ENCODE measurements around the gene MAGIX.

MAGIX gene

DNA sequence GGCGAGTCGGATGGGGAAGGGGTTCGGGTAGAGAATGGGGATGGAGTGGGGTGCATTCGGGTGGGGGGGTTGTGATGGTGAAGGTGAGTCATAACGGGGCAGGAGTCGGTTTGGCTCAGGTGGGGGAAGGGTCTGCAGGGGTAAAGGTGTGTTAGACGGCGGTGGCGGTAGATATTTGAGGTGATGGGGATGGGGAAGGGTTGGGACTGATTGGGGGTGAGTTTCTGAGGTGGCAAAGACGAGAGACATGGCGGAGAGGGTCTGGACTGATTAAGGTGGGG is 36.7 kb downstream of the MAGIX start:
- TF ChIP-seq, protein P1, sequence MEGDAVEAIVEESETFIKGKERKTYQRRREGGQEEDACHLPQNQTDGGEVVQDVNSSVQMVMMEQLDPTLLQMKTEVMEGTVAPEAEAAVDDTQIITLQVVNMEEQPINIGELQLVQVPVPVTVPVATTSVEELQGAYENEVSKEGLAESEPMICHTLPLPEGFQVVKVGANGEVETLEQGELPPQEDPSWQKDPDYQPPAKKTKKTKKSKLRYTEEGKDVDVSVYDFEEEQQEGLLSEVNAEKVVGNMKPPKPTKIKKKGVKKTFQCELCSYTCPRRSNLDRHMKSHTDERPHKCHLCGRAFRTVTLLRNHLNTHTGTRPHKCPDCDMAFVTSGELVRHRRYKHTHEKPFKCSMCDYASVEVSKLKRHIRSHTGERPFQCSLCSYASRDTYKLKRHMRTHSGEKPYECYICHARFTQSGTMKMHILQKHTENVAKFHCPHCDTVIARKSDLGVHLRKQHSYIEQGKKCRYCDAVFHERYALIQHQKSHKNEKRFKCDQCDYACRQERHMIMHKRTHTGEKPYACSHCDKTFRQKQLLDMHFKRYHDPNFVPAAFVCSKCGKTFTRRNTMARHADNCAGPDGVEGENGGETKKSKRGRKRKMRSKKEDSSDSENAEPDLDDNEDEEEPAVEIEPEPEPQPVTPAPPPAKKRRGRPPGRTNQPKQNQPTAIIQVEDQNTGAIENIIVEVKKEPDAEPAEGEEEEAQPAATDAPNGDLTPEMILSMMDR (IDR thresholded peaks at IDR 0.05; ENCODE audit: insufficient read depth, low read depth, low read length, missing control alignments), result no peak
- DNase-seq (ENCODE audit: low read depth), result no peak
- no peak overlapping the region for H3K4me3 ChIP-seq (ENCODE audit: low read depth, low read length)

DNA sequence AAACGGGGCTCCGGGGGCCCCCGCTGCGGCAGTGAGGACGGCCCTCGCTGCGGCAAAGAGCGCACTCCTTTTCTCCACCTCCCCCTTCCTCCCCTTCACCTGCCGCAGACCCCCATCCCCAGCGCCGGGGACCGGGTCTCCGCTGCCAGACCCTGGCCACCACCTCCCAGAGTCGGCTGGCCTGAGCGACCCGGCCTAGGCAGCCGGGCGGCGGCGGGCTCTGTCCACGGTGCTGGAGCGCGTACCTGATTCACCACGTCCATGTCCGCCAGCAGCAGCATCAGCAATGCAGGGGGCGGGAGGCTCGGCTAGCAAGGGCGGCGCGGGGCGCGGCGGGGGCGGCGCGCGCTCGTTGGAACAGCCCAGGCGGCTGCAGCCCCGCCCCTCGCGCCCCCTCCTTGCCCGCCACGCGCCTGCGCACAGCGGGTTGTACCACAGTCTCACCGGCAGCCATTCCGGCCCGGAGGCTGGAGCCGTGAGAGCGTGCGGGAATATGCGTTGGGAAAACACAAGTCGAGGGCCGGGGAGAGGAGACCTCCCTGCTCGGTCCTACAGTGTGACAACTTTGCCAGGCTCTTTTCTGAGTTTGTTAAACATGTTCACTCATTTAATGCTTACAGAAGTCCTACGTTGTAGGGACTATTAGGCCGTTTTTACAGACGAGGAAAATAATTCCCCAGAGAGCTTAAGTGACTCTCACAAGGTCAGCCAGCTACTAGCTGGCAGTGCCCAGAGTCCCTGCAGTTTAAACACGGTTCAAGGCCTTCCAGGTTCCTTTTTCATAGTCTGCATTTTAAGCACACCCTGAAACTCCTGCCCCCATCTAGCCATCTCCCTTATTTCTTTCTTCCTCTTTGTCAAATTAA is 37.6 kb downstream of the MAGIX start, which contains the start of gene SYP:
SYP (minus strand) TSS at position 288 of the 866 bp plus-strand sequence; CDS start at position 281, 7 bp downstream.
- peak; percentile 92 for DNase-seq (ENCODE audit: low read depth)
- H3K4me3 ChIP-seq (ENCODE audit: low read depth, low read length), result peak within 1 kb of the TSS; percentile 51
- TF ChIP-seq, protein P1 (IDR thresholded peaks at IDR 0.05; ENCODE audit: insufficient read depth, low read depth, low read length, missing control alignments), result no peak

- no peak for DNase-seq (ENCODE audit: low read depth)
- no peak overlapping the region for H3K4me3 ChIP-seq (ENCODE audit: low read depth, low read length)
- TF ChIP-seq, protein P1 (IDR thresholded peaks at IDR 0.05; ENCODE audit: insufficient read depth, low read depth, low read length, missing control alignments), result no peak
These were observed 39.5 kb downstream of the MAGIX start for GRCh38 chrX:49202022-49202421.

- no peak overlapping the region for H3K4me3 ChIP-seq (ENCODE audit: low read depth, low read length)
- DNase-seq (ENCODE audit: low read depth), result no peak
- TF ChIP-seq, protein P1 (IDR thresholded peaks at IDR 0.05; ENCODE audit: insufficient read depth, low read depth, low read length, missing control alignments), result no peak
These were observed 41.0 kb downstream of the MAGIX start for GRCh38 chrX:49203536-49203935.

DNA sequence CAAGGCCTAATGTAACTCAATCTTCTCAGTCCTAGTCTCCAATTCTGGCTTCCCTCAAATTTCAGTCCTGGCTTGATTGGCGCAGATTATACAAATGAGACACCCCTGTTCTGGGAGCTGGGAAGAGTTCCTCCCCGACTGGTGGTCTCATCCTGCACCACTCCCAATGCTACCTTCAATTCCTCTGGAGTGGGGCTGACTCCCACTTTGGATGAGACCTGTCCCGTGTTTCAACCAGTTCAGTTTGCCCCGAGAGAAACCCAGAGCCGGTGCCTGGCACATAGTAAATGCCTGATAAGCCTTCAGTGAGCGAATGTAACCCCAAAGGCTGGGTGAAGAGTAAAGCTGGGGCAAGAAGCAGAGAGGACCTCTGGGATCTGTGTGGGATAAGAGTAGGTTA is 41.5 kb downstream of the MAGIX start:
- DNase-seq (ENCODE audit: low read depth), result no peak
- no peak overlapping the region for H3K4me3 ChIP-seq (ENCODE audit: low read depth, low read length)
- TF ChIP-seq, protein P1 (IDR thresholded peaks at IDR 0.05; ENCODE audit: insufficient read depth, low read depth, low read length, missing control alignments), result no peak

DNA sequence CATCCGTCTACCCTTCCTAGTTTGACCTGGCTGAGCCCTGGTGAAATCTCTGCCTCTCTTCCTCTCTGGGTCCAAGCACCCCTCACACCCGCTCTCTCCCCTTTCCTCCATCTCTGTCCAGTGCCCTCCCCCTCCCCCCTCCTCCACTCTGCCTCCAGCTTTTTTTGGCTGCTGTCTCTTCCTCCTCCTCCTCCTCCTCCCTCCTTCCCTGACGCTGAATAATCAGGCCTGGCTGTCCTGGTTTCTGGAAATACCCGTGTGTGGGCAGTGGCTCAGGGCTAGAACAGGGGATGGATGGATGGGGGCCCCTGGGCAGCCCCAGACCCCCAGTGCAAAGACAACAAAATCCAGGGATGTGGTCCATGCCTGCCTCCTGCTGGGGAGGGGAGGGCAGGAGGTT is 42.2 kb downstream of the MAGIX start:
- no peak for DNase-seq (ENCODE audit: low read depth)
- H3K4me3 ChIP-seq (ENCODE audit: low read depth, low read length), result no peak overlapping the region
- TF ChIP-seq, protein P1 (IDR thresholded peaks at IDR 0.05; ENCODE audit: insufficient read depth, low read depth, low read length, missing control alignments), result no peak

GRCh38 chrX:49205443-49205842 is 42.9 kb downstream of the MAGIX start:
- no peak overlapping the region for H3K4me3 ChIP-seq (ENCODE audit: low read depth, low read length)
- TF ChIP-seq, protein P1 (IDR thresholded peaks at IDR 0.05; ENCODE audit: insufficient read depth, low read depth, low read length, missing control alignments), result no peak
- no peak for DNase-seq (ENCODE audit: low read depth)

Measured in GM12865 (cell line).